Stimulated activated CD4-positive, alpha-beta T cell treated with anti-CD3 and anti-CD28 coated beads, TNF-alpha, amount 100 ng/mL, for 24 hours (primary cell): ENCODE data around the gene ASB10.

Experiments
- DNase-seq, 3 experiments: peaks; one replicate each; pipeline ENCODE4 v3.0.0-alpha.2; 2020; ENCODE audit warnings: low read depth in 3 of 3

Gene ASB10

GRCh38 chr7:151166629-151167196 lies 20.3 kb downstream of the ASB10 start:
- DNase-seq: no peak

GRCh38 chr7:151161757-151162156 lies 25.3 kb downstream of the ASB10 start:
- DNase-seq: no peak

- DNase-seq: no peak
These were observed 29.3 kb downstream of the ASB10 start for GRCh38 chr7:151157645-151158329.

- DNase-seq: no peak
These were observed 34.2 kb downstream of the ASB10 start for GRCh38 chr7:151152643-151153513.

GRCh38 chr7:151150388-151150787 lies 36.7 kb downstream of the ASB10 start:
- DNase-seq: no peak

GRCh38 chr7:151148319-151149259 lies 38.5 kb downstream of the ASB10 start:
- DNase-seq: no peak

- no peak for DNase-seq
These were observed 40.3 kb downstream of the ASB10 start for GRCh38 chr7:151146761-151147160.

- DNase-seq: no peak
These were observed 42.7 kb downstream of the ASB10 start for GRCh38 chr7:151144387-151144786.

GRCh38 chr7:151143261-151144015 lies 43.6 kb downstream of the ASB10 start:
- no peak for DNase-seq

- DNase-seq: no peak
These were observed 44.4 kb downstream of the ASB10 start for GRCh38 chr7:151142686-151143040.

- DNase-seq: no peak
These were observed 45.0 kb downstream of the ASB10 start for GRCh38 chr7:151141855-151142685.

- no peak for DNase-seq
These were observed 45.7 kb downstream of the ASB10 start for GRCh38 chr7:151141311-151141854.

- no peak for DNase-seq
These were observed 46.2 kb downstream of the ASB10 start for GRCh38 chr7:151140826-151141225.

- no peak for DNase-seq
These were observed 47.3 kb downstream of the ASB10 start for GRCh38 chr7:151139791-151140190.

GRCh38 chr7:151139071-151139790 lies 47.8 kb downstream of the ASB10 start:
- DNase-seq: no peak

- DNase-seq: no peak
These were observed 48.7 kb downstream of the ASB10 start for GRCh38 chr7:151138153-151138851.

- DNase-seq: no peak
These were observed 49.3 kb downstream of the ASB10 start for GRCh38 chr7:151137791-151138152.

- DNase-seq: no peak
These were observed 49.9 kb downstream of the ASB10 start for GRCh38 chr7:151137076-151137675.
